ENCODE measurements around the gene DDX41. TPM values are rescaled to one million over a fixed set of nuclear protein-coding genes. Genes with fewer than 3 reads are reported as not detected.

DDX41 gene
- total and polyA plus RNA-seq, 2 donors (not counting 3 experiments of a cell fraction or from before 2014, with no cell fraction given) = 103 to 118 TPM

DNA sequence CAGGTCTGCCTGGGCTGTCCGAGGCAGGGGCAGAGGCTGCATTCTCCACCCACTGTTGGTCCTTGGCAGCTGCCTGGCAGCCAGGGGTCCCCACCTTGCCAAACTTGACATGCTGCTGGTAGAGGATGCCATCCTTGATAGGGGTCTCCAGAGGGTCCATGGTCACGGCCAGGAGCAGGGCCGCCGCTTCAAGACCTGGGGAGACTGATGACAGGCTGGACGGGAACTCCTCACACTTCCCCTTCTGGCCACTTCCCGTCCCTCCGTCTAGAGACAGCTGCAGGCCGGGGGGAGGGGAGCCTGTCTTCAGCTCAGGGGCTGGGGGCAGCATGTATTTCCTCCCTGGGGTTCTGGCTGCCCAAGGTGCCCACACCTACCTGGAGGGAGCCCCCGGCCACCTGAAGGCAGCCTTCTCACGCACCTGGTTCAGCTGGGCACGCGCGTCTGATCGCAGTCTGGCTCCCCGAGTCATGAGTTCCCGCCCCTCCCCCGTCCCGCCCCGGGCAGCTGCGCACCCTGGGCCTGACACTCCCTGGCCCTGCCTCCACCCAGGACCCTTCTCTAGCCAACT is 7.3 kb downstream of the DDX41 start, which contains the start of gene DOK3:
Gene DOK3, minus strand, starts transcription at position 446 of the 571 bp plus-strand sequence. Its CDS starts 286 bp downstream, at position 160.
- POLR2A ChIA-PET = interaction anchor here (2.5 kb wide), 1 partner anchor 12 kb away, joined by 15 read pairs; the partner anchor contains the start of gene PDLIM7
- peak; percentile 21 for DNase-seq (ENCODE audit: low read depth, low spot score)
- Histone ChIP-seq H4K20me1 (replicated peaks; ENCODE audit: control insufficient read depth, extremely low read depth, insufficient read depth, low read length) (no peaks in the 10 kb centered on the region), H3K36me3 (ENCODE audit: control insufficient read depth in 2 of 2, extremely low read depth in 1 of 2, insufficient read depth in 2 of 2, low read length in 2 of 2) (peaks cover 9 to 34% of the 10 kb centered on the region in 2 experiments), H3K4me2 (ENCODE audit: insufficient read depth, low read length) (no peak within 1 kb of the TSS), H3K27ac (ENCODE audit: insufficient read depth, low read depth, low read length) (no peak within 1 kb of the TSS), H3K9ac (replicated peaks; ENCODE audit: extremely low read depth, insufficient read depth, low read length) (no peak within 1 kb of the TSS), H3K4me3 (replicated peaks in 1 of 3; ENCODE audit: insufficient read depth in 1 of 3, low read depth in 1 of 3, low read length in 3 of 3) (peak within 1 kb of the TSS in 1 of 3 experiments; percentile 7), H3K79me2 (ENCODE audit: control insufficient read depth, insufficient read depth, low read length) (no peaks in the 10 kb centered on the region), H2AFZ (ENCODE audit: low read depth, low read length) (no peak within 1 kb of the TSS), H3K27me3 (ENCODE audit: control insufficient read depth in 2 of 2, insufficient read depth in 2 of 2, low read length in 2 of 2) (no peaks in the 10 kb centered on the region), H3K4me1 (ENCODE audit: control insufficient read depth, extremely low read depth, insufficient read depth, low read length) (peaks cover 9% of the 10 kb centered on the region), H3K9me1 (replicated peaks; ENCODE audit: control insufficient read depth, extremely low read depth, insufficient read depth, low read length) (no peaks in the 10 kb centered on the region), H3K9me3 (replicated peaks; ENCODE audit: control insufficient read depth, insufficient read depth, low read length) (no peaks in the 10 kb centered on the region)
- CTCF ChIA-PET = interaction anchor here (2.2 to 3.8 kb wide), 2 partner anchors 9 to 18 kb away, joined by 6 to 22 read pairs; no protein-coding TSS in a partner anchor
- dilution Hi-C loops (cut with MboI; ENCODE audit: extremely low pct_ligation_motif_present, low sequenced_read_pairs) (no loop called here), intact Hi-C loops (cut with micrococcal nuclease) (loop anchor here (1.0 kb wide), 1 partner anchor 12 kb away; the partner anchor contains the start of gene PDLIM7)
- no peak for FAIRE-seq
- TF ChIP-seq POLR2AphosphoS5 (IDR thresholded peaks at IDR 0.05; ENCODE audit: insufficient read depth, low read depth, low read length) = no peak
- no peak for TF ChIP-seq MYC (IDR thresholded peaks at IDR 0.05; ENCODE audit: low read depth, low read length)
- TF ChIP-seq FOS (IDR thresholded peaks at IDR 0.05; ENCODE audit: borderline replicate concordance, insufficient read depth, low read length) = no peak
- TF ChIP-seq, protein P1, sequence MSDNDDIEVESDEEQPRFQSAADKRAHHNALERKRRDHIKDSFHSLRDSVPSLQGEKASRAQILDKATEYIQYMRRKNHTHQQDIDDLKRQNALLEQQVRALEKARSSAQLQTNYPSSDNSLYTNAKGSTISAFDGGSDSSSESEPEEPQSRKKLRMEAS (IDR thresholded peaks at IDR 0.05; ENCODE audit: insufficient read depth, insufficient read length) = no peak
- no peak for TF ChIP-seq POLR2A (IDR thresholded peaks at IDR 0.05; ENCODE audit: low read depth, low read length)
- no peak for TF ChIP-seq GATA2 (IDR thresholded peaks at IDR 0.05; ENCODE audit: insufficient read depth, insufficient read length, low read depth, low read length)
- no peak for TF ChIP-seq EZH2 (IDR thresholded peaks at IDR 0.05; ENCODE audit: borderline replicate concordance, low read depth, low read length, severe bottlenecking)
- TF ChIP-seq, protein P2, sequence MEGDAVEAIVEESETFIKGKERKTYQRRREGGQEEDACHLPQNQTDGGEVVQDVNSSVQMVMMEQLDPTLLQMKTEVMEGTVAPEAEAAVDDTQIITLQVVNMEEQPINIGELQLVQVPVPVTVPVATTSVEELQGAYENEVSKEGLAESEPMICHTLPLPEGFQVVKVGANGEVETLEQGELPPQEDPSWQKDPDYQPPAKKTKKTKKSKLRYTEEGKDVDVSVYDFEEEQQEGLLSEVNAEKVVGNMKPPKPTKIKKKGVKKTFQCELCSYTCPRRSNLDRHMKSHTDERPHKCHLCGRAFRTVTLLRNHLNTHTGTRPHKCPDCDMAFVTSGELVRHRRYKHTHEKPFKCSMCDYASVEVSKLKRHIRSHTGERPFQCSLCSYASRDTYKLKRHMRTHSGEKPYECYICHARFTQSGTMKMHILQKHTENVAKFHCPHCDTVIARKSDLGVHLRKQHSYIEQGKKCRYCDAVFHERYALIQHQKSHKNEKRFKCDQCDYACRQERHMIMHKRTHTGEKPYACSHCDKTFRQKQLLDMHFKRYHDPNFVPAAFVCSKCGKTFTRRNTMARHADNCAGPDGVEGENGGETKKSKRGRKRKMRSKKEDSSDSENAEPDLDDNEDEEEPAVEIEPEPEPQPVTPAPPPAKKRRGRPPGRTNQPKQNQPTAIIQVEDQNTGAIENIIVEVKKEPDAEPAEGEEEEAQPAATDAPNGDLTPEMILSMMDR (IDR thresholded peaks at IDR 0.05; ENCODE audit: extremely low read depth in 1 of 2, insufficient read depth in 1 of 2, low read depth in 1 of 2, low read length in 2 of 2) = no peak
- no peak for TF ChIP-seq JUN (IDR thresholded peaks at IDR 0.05; ENCODE audit: borderline replicate concordance, insufficient read depth, insufficient read length, low read depth)
- no TSS peak for BruUV-seq (replicated peaks)

Data from endothelial cell of umbilical vein (primary cell).